GM13976 (cell line): Measurements from ENCODE around the gene DPEP2.
A peak's percentile ranks its signal among the peaks of the same experiment; 100 is the strongest.
"Not testable (repeated sequence)": the region's sequence is repeated elsewhere in the genome, so short reads cannot be mapped to it uniquely, and the experiment has no call there.

ENCODE experiments used
- DNase-seq: peaks from one replicate; pipeline ENCODE4 v3.0.0; 2012; ENCODE audit warnings: low spot score
- CTCF ChIP-seq: IDR thresholded peaks from 2 replicates; pipeline ENCODE4 v1.5.1; 2012; ENCODE audit warnings: borderline replicate concordance, mild to moderate bottlenecking; ENCODE audit not compliant: insufficient read depth; ENCODE audit errors: extremely low read depth, missing control alignments, control extremely low read depth
- in situ Hi-C: fragments of 300-500 bp; cut with MboI; formaldehyde crosslinking; loops from one replicate; pipeline ENCODE4 v1.12.0; 2022; ENCODE audit warnings: low sequenced_read_pairs, mixed read lengths, inconsistent platforms; ENCODE audit not compliant: unreplicated experiment

Gene DPEP2

GRCh38 chr16:68035227-68035626, 35.9 kb upstream of the DPEP2 start:
- TF ChIP-seq CTCF: no peak
- DNase-seq: no peak
- in situ Hi-C loops: loop anchor here (25.0 kb wide), 1 partner anchor 348 kb away; no protein-coding TSS in a partner anchor

DNA sequence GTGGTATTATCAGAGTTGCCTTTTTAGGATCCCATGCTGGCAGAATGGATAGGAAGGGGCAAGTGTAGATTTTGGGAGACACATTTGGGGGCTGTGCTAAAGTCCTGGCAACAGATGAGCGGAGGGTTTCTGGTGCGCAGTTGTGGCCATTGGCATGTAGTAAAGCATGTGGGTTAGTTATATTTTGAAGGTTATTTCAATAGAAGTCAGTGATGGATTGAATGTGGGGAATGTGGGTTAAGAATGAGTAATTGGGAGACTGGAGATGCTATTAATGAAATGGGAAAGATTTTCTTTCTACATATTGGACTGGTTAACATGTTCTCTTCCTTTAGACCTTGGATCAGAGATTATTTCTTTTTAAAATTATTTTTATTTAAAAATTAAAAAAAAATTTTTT, 33.8 kb upstream of the DPEP2 start:
- no peak for TF ChIP-seq CTCF
- no peak for DNase-seq
- in situ Hi-C loops: loop anchor here (25.0 kb wide), 1 partner anchor 346 kb away; no protein-coding TSS in a partner anchor

- DNase-seq: no peak
- no peak for TF ChIP-seq CTCF
- in situ Hi-C loops: loop anchor here (25.0 kb wide), 1 partner anchor 345 kb away; no protein-coding TSS in a partner anchor
Observed at GRCh38 chr16:68031951-68032350, 32.7 kb upstream of the DPEP2 start.

GRCh38 chr16:68030108-68030507, 30.8 kb upstream of the DPEP2 start:
- in situ Hi-C loops: loop anchor here (25.0 kb wide), 1 partner anchor 343 kb away; no protein-coding TSS in a partner anchor
- DNase-seq: not testable (repeated sequence)

DNA sequence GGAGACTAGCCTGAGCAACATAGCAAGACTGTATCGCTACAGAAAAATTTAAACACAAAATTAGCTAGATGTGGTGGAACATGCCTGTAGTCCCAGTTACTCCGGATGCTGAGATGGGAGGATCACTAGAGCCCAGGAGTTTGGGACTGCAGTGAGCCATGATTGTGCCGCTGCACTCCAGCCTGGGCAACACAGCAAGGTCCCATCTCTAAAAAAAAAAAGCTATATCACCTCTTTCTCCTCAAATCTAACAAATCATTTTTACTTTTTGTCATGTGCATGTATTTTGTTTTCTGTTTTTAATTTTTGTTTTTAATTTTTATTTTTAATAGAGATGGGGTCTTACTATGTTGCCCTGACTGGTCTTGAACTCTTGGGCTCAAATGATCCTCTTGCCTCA, 29.7 kb upstream of the DPEP2 start:
- in situ Hi-C loops: loop anchor here (25.0 kb wide), 1 partner anchor 342 kb away; no protein-coding TSS in a partner anchor
- DNase-seq: no peak
- no peak for TF ChIP-seq CTCF

DNA sequence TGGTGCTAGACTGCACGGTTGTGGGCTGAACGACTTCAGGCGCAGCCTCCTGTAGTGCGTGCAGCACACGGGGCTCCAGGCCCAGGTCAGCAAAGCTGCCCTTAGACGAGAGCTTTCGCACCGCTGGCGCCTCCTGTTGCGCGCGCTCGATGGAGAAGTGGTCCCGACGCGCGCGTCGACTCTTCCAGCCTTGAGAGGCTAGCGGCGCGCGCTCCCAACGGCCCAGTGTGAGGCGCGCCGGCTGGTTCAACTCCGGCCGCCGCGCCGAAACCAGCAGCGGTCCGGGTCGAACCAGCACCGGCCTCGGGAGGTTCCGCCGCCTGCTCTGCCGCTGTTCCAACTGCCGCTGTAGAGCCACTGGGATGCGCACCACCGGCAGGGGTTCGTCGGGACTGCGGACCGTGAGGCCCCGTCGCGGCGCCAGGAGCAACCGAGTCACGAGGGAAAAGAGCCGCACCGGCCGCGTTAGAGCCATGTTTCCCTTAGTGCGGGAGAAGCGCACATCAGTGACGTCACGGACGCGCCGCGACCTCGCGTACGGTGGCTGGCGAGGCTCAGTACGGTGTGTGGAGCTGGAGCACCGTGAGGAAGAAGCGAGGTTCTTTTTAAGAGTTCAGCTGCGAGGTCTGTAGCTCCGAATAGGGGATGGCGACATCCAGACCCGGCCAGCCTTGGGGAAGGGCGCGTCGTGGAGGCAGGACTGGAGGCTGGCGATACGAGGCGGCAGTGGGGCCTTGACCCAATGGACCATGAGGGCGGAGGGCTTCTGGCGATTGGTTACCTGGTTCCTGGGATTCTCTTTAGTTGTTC, 23.6 kb upstream of the DPEP2 start, which contains the start of the genes DDX28 and DUS2:
TSS of gene DDX28 (minus strand) at position 505 of the 810 bp plus-strand sequence. CDS start at position 475, 30 bp downstream.
TSS of gene DUS2 (plus strand) at position 557 of the 810 bp plus-strand sequence. CDS start 14,740 bp downstream, outside the sequence.
- no peak for TF ChIP-seq CTCF
- DNase-seq: peak; percentile 93
- in situ Hi-C loops: no loop called here

- in situ Hi-C loops: no loop called here
- no peak for DNase-seq
- TF ChIP-seq CTCF: no peak
Observed at GRCh38 chr16:68022278-68022727, 23.0 kb upstream of the DPEP2 start.
